H9 (cell line): Measurements from ENCODE around the gene AJAP1. TPM values are rescaled to one million over a fixed set of nuclear protein-coding genes. Genes with fewer than 3 reads are reported as not detected.

Experiments
- DNase-seq: peaks from one replicate; pipeline ENCODE4 v3.0.0-alpha.2; 2017
- H2AFZ ChIP-seq: one replicate; pipeline ENCODE4 v1.6.1; 2013; ENCODE audit warnings: mild to moderate bottlenecking, low read length, control low read depth, moderate library complexity
- H2AK5ac ChIP-seq: 2 replicates; pipeline ENCODE4 v1.6.1; 2013; ENCODE audit warnings: low read length, control low read depth, mixed read lengths; ENCODE audit not compliant: insufficient read length
- H2BK120ac ChIP-seq: one replicate; pipeline ENCODE4 v1.6.1; 2013; ENCODE audit warnings: low read depth, mild to moderate bottlenecking, low read length, control low read depth, inconsistent platforms; ENCODE audit not compliant: poor library complexity, severe bottlenecking
- H2BK12ac ChIP-seq: 2 replicates; pipeline ENCODE4 v1.6.1; 2013; ENCODE audit warnings: low read length, control low read depth, mixed read lengths, low read depth; ENCODE audit not compliant: insufficient read length
- H2BK15ac ChIP-seq: 2 replicates; pipeline ENCODE4 v1.6.1; 2013; ENCODE audit warnings: low read depth, low read length, control low read depth
- H2BK20ac ChIP-seq: one replicate; pipeline ENCODE4 v1.6.1; 2013; ENCODE audit warnings: low read depth, mild to moderate bottlenecking, low read length, control low read depth, inconsistent platforms; ENCODE audit not compliant: poor library complexity, severe bottlenecking
- H2BK5ac ChIP-seq: 2 replicates; pipeline ENCODE4 v1.6.1; 2013; ENCODE audit warnings: low read length, control low read depth, mixed read lengths; ENCODE audit not compliant: insufficient read length
- H3K14ac ChIP-seq: 2 replicates; pipeline ENCODE4 v1.6.1; 2013; ENCODE audit warnings: low read length, control low read depth; ENCODE audit not compliant: insufficient read depth
- H3K18ac ChIP-seq: 2 replicates; pipeline ENCODE4 v1.6.1; 2013; ENCODE audit warnings: low read depth, mild to moderate bottlenecking, mixed read lengths, low read length, control low read depth; ENCODE audit not compliant: insufficient read length
- H3K23ac ChIP-seq: 2 replicates; pipeline ENCODE4 v1.6.1; 2013; ENCODE audit warnings: low read length, control low read depth, mixed read lengths, low read depth; ENCODE audit not compliant: insufficient read length
- H3K23me2 ChIP-seq: 2 replicates; pipeline ENCODE4 v1.6.1; 2013; ENCODE audit warnings: low read depth, mild to moderate bottlenecking, mixed read lengths, low read length, control low read depth; ENCODE audit not compliant: insufficient read length, poor library complexity, severe bottlenecking
- H3K27ac ChIP-seq: 2 replicates; pipeline ENCODE4 v1.5.1; 2013; ENCODE audit warnings: low read length, control low read depth, mixed read lengths, low read depth; ENCODE audit not compliant: insufficient read length
- H3K27me3 ChIP-seq: 2 replicates; pipeline ENCODE4 v1.6.1; 2013; ENCODE audit warnings: low read length, control low read depth, inconsistent platforms; ENCODE audit not compliant: insufficient read depth
- H3K4ac ChIP-seq: 2 replicates; pipeline ENCODE4 v1.6.1; 2013; ENCODE audit warnings: low read depth, mild to moderate bottlenecking, control low read depth, inconsistent platforms, low read length, moderate library complexity
- H3K4me1 ChIP-seq: 2 replicates; pipeline ENCODE4 v1.6.1; 2013; ENCODE audit warnings: low read length, control low read depth, inconsistent platforms; ENCODE audit not compliant: insufficient read depth
- H3K4me2 ChIP-seq: 2 replicates; pipeline ENCODE4 v1.6.1; 2013; ENCODE audit warnings: low read length, control low read depth, mixed read lengths; ENCODE audit not compliant: insufficient read length, insufficient read depth
- H3K56ac ChIP-seq: 2 replicates; pipeline ENCODE4 v1.6.1; 2013; ENCODE audit warnings: low read depth, mild to moderate bottlenecking, mixed read lengths, low read length, control low read depth; ENCODE audit not compliant: insufficient read length
- H3K79me1 ChIP-seq: 2 replicates; pipeline ENCODE4 v1.6.1; 2013; ENCODE audit warnings: low read depth, mild to moderate bottlenecking, moderate library complexity, low read length, control low read depth, inconsistent platforms; ENCODE audit not compliant: insufficient read depth, poor library complexity, severe bottlenecking
- H3K79me2 ChIP-seq: 2 replicates; pipeline ENCODE4 v1.6.1; 2013; ENCODE audit warnings: low read length, control low read depth, inconsistent platforms; ENCODE audit not compliant: insufficient read depth
- H3K9ac ChIP-seq: 2 replicates; pipeline ENCODE4 v1.6.1; 2013; ENCODE audit warnings: low read length, control low read depth, mixed read lengths; ENCODE audit not compliant: insufficient read length; ENCODE audit errors: extremely low read depth
- H3K9me3 ChIP-seq: one replicate; pipeline ENCODE4 v1.6.1; 2013; ENCODE audit warnings: low read depth, low read length, inconsistent platforms; ENCODE audit not compliant: control insufficient read depth
- H3T11ph ChIP-seq: one replicate; pipeline ENCODE4 v1.6.1; 2013; ENCODE audit warnings: mild to moderate bottlenecking, low read length, control low read depth, inconsistent platforms
- H4K20me1 ChIP-seq: one replicate; pipeline ENCODE4 v1.6.1; 2013; ENCODE audit not compliant: control insufficient read depth, insufficient read length, insufficient read depth
- H4K5ac ChIP-seq: 2 replicates; pipeline ENCODE4 v1.6.1; 2013; ENCODE audit warnings: low read depth, mild to moderate bottlenecking, mixed read lengths, low read length, control low read depth; ENCODE audit not compliant: insufficient read length
- H4K8ac ChIP-seq: replicated peaks from 2 replicates; pipeline ENCODE4 v1.6.1; 2013; ENCODE audit warnings: low read length, control low read depth, mixed read lengths, low read depth; ENCODE audit not compliant: insufficient read length
- H4K91ac ChIP-seq: 2 replicates; pipeline ENCODE4 v1.6.1; 2013; ENCODE audit warnings: low read depth, mild to moderate bottlenecking, moderate library complexity, mixed read lengths, low read length, control low read depth; ENCODE audit not compliant: insufficient read length
- H3K27ac Mint-ChIP-seq, 3 experiments: 2 replicates in 2 of 3; 3 replicates in 1 of 3; pipeline ENCODE4 v1.8.0; 2020 to 2021; ENCODE audit warnings: mixed read lengths in 3 of 3, mild to moderate bottlenecking in 1 of 3, moderate library complexity in 1 of 3
- H3K27me3 Mint-ChIP-seq: 2 replicates; pipeline ENCODE4 v1.8.0; 2021; ENCODE audit warnings: low read depth, mild to moderate bottlenecking, moderate library complexity, mixed read lengths
- H3K36me3 Mint-ChIP-seq, 3 experiments: 2 replicates in 2 of 3; 3 replicates in 1 of 3; pipeline ENCODE4 v1.8.0; 2020 to 2021; ENCODE audit warnings: low read depth in 3 of 3, mixed read lengths in 3 of 3; ENCODE audit not compliant: insufficient read depth in 1 of 3
- H3K4me1 Mint-ChIP-seq, 2 experiments: 2 replicates each; pipeline ENCODE4 v1.8.0; 2020; ENCODE audit warnings: mixed read lengths in 2 of 2
- H3K4me3 Mint-ChIP-seq, 2 experiments: 2 replicates in 1 of 2; 3 replicates in 1 of 2; pipeline ENCODE4 v1.8.0; 2020 to 2021; ENCODE audit warnings: mild to moderate bottlenecking in 2 of 2, mixed read lengths in 2 of 2, moderate library complexity in 1 of 2
- H3K9me3 Mint-ChIP-seq, 2 experiments: 2 replicates in 1 of 2; 3 replicates in 1 of 2; pipeline ENCODE4 v1.8.0; 2020; ENCODE audit warnings: mild to moderate bottlenecking in 2 of 2, mixed read lengths in 2 of 2, moderate library complexity in 1 of 2
- WGBS: extraction: QIAGEN DNeasy Blood & Tissue Kit; methylation state at CpG from one replicate; pipeline ENCODE4 v1.1.7; 2013; ENCODE audit warnings: missing lambda C conversion rate, low lambda C conversion rate, mixed read lengths; ENCODE audit not compliant: insufficient read length; ENCODE audit errors: extremely low coverage; 5-methylcytosine and 5-hydroxymethylcytosine counted together
- total RNA-seq: library from RNA; stranded (reverse); gene quantifications from 2 replicates; pipeline ENCODE4 v1.2.1, GENCODE V29; 2021
- TF ChIP-seq, protein P1 (sequence below): fragments of 200-600 bp; sonication (generic); conservative IDR thresholded peaks from 3 replicates; pipeline ENCODE4 v1.8.0; 2021; ENCODE audit warnings: antibody characterized with exemption, mild to moderate bottlenecking

AJAP1 gene
- total RNA-seq, 1 experiment from 2014 or later = 8.6 TPM

GRCh38 chr1:4690951-4691675, 36.7 kb downstream of the AJAP1 start:
- H2AK5ac ChIP-seq = no peak overlapping the region
- H3K18ac ChIP-seq = no peak overlapping the region
- H2BK20ac ChIP-seq = no peak overlapping the region
- H3K14ac ChIP-seq = no peak overlapping the region
- H3K4me3 Mint-ChIP-seq = no peak overlapping the region
- H4K91ac ChIP-seq = no peak overlapping the region
- no peak overlapping the region for H2BK15ac ChIP-seq
- H3K27me3 Mint-ChIP-seq = peaks cover 14% of the 10 kb centered on the region
- H4K20me1 ChIP-seq = no peaks in the 10 kb centered on the region
- H3K79me2 ChIP-seq = no peaks in the 10 kb centered on the region
- TF ChIP-seq, protein P1, sequence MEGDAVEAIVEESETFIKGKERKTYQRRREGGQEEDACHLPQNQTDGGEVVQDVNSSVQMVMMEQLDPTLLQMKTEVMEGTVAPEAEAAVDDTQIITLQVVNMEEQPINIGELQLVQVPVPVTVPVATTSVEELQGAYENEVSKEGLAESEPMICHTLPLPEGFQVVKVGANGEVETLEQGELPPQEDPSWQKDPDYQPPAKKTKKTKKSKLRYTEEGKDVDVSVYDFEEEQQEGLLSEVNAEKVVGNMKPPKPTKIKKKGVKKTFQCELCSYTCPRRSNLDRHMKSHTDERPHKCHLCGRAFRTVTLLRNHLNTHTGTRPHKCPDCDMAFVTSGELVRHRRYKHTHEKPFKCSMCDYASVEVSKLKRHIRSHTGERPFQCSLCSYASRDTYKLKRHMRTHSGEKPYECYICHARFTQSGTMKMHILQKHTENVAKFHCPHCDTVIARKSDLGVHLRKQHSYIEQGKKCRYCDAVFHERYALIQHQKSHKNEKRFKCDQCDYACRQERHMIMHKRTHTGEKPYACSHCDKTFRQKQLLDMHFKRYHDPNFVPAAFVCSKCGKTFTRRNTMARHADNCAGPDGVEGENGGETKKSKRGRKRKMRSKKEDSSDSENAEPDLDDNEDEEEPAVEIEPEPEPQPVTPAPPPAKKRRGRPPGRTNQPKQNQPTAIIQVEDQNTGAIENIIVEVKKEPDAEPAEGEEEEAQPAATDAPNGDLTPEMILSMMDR = no peak
- H3K4me1 Mint-ChIP-seq = peaks cover 0 to 5% of the 10 kb centered on the region in 2 experiments; a peak in 1 of 4 replicates
- no peak overlapping the region for H2BK12ac ChIP-seq
- no peak overlapping the region for H3K4me2 ChIP-seq
- no peaks in the 10 kb centered on the region for H3K23me2 ChIP-seq
- H3K9me3 Mint-ChIP-seq = peaks cover 0 to 7% of the 10 kb centered on the region in 2 experiments; a peak in 3 of 5 replicates
- no peak overlapping the region for H2AFZ ChIP-seq
- no CpG with 5 or more reads among the region's 19 CpGs for WGBS
- no peak overlapping the region for H3K9ac ChIP-seq
- H3K23ac ChIP-seq = no peak overlapping the region
- no peaks in the 10 kb centered on the region for H3K4me1 ChIP-seq
- no peak for DNase-seq
- no peak overlapping the region for H3K27ac ChIP-seq
- no peak overlapping the region for H4K5ac ChIP-seq
- no peaks in the 10 kb centered on the region for H3K9me3 ChIP-seq
- peaks cover 0 to 10% (median 0%) of the 10 kb centered on the region in 3 experiments; a peak in 3 of 7 replicates for H3K36me3 Mint-ChIP-seq
- no peaks in the 10 kb centered on the region for H3K79me1 ChIP-seq
- H3T11ph ChIP-seq = no peak overlapping the region
- H3K4ac ChIP-seq = no peak overlapping the region
- no peak overlapping the region for H2BK5ac ChIP-seq
- no peak overlapping the region; a peak in 2 of 7 replicates for H3K27ac Mint-ChIP-seq
- no peak overlapping the region for H4K8ac ChIP-seq
- H3K27me3 ChIP-seq = no peaks in the 10 kb centered on the region
- H2BK120ac ChIP-seq = no peak overlapping the region
- H3K56ac ChIP-seq = no peak overlapping the region
